ENCODE results near the gene LIN7B. TPM values are rescaled to one million over a fixed set of nuclear protein-coding genes. Genes with fewer than 3 reads are reported as not detected.

Gene LIN7B
- total and polyA plus RNA-seq, 9 of the 15 experiments (the other 6 are each of a cell fraction or from before 2014, with no cell fraction given) = 0.89 to 15.7 (median 4.0) TPM

DNA sequence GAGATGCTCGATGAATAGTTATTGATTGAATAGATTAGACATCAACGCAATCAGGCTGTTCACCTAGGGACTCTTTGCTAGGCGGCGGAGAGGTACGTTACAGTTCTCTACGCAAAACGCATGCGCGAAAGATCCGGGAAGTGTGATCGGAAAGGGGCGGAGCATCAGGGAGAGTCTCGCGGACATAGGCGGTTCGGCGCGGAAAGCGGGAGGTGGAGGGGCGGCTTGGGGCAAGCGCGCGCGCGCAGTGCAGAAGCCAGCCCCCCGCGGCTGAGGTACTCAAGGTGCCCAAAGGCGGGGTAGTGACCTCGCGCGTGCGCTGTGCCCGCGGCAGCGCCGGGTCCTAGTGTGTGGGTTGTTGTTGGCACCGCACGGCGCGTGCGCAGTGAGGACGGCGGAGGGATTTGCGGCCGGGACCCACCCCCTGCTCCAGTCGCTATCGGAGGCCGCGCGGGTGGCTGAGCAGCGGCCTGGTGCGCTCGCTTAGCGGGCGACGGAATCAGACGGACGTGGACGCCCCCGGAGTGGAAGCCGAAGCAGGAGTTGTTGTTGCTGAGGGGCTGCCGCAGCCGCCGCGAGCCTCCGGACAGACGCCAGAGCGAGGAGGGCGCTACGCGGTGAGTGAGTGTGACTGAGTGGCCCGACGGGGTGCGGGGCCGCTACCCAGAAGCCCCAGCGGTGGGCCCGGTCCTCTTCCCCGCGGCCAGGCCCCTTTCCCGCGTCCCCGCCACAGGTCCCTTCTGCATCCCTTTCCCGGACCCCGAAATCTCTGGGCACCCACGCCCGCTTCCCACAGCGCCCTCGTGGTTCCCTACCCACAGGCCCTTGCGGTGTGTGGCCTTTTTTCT lies 28.9 kb upstream of the LIN7B start, which contains the start of gene SNRNP70 (continued):
- TF ChIP-seq MYC (IDR thresholded peaks at IDR 0.05; ENCODE audit: low read depth, low read length) (peak; percentile 81; the same call in 1 of the 2 replicates), MYC (CRISPR knock-in tag; IDR thresholded peaks at IDR 0.05; ENCODE audit: borderline replicate concordance, low read depth) (peak; percentile 91), STAT5B (CRISPR knock-in tag; IDR thresholded peaks at IDR 0.05) (no peak), SLC30A9 (CRISPR knock-in tag; IDR thresholded peaks at IDR 0.05) (no peak), MTF1 (CRISPR knock-in tag; IDR thresholded peaks at IDR 0.05; ENCODE audit: borderline replicate concordance) (no peak), HDAC6 (IDR thresholded peaks at IDR 0.05; ENCODE audit: low read depth, low read length) (no peak), GABPA (tag; conservative IDR thresholded peaks at IDR 0.05; ENCODE audit: low read depth) (no peak; the same call in 1 of the 2 replicates), CREBBP (IDR thresholded peaks at IDR 0.05; ENCODE audit: low read depth, low read length) (no peak), ZC3H4 (CRISPR knock-in tag; IDR thresholded peaks at IDR 0.05; ENCODE audit: borderline replicate concordance) (no peak), NEUROD1 (IDR thresholded peaks at IDR 0.05; ENCODE audit: borderline replicate concordance, low read depth, low read length, partially characterized antibody) (no peak), ZNF444 (CRISPR knock-in tag; IDR thresholded peaks at IDR 0.05) (no peak), HCFC1 (IDR thresholded peaks at IDR 0.05; ENCODE audit: low read depth, low read length) (peak; percentile 33), MCM5 (IDR thresholded peaks at IDR 0.05; ENCODE audit: low read depth) (no peak)
- TF ChIP-seq, protein P1, sequence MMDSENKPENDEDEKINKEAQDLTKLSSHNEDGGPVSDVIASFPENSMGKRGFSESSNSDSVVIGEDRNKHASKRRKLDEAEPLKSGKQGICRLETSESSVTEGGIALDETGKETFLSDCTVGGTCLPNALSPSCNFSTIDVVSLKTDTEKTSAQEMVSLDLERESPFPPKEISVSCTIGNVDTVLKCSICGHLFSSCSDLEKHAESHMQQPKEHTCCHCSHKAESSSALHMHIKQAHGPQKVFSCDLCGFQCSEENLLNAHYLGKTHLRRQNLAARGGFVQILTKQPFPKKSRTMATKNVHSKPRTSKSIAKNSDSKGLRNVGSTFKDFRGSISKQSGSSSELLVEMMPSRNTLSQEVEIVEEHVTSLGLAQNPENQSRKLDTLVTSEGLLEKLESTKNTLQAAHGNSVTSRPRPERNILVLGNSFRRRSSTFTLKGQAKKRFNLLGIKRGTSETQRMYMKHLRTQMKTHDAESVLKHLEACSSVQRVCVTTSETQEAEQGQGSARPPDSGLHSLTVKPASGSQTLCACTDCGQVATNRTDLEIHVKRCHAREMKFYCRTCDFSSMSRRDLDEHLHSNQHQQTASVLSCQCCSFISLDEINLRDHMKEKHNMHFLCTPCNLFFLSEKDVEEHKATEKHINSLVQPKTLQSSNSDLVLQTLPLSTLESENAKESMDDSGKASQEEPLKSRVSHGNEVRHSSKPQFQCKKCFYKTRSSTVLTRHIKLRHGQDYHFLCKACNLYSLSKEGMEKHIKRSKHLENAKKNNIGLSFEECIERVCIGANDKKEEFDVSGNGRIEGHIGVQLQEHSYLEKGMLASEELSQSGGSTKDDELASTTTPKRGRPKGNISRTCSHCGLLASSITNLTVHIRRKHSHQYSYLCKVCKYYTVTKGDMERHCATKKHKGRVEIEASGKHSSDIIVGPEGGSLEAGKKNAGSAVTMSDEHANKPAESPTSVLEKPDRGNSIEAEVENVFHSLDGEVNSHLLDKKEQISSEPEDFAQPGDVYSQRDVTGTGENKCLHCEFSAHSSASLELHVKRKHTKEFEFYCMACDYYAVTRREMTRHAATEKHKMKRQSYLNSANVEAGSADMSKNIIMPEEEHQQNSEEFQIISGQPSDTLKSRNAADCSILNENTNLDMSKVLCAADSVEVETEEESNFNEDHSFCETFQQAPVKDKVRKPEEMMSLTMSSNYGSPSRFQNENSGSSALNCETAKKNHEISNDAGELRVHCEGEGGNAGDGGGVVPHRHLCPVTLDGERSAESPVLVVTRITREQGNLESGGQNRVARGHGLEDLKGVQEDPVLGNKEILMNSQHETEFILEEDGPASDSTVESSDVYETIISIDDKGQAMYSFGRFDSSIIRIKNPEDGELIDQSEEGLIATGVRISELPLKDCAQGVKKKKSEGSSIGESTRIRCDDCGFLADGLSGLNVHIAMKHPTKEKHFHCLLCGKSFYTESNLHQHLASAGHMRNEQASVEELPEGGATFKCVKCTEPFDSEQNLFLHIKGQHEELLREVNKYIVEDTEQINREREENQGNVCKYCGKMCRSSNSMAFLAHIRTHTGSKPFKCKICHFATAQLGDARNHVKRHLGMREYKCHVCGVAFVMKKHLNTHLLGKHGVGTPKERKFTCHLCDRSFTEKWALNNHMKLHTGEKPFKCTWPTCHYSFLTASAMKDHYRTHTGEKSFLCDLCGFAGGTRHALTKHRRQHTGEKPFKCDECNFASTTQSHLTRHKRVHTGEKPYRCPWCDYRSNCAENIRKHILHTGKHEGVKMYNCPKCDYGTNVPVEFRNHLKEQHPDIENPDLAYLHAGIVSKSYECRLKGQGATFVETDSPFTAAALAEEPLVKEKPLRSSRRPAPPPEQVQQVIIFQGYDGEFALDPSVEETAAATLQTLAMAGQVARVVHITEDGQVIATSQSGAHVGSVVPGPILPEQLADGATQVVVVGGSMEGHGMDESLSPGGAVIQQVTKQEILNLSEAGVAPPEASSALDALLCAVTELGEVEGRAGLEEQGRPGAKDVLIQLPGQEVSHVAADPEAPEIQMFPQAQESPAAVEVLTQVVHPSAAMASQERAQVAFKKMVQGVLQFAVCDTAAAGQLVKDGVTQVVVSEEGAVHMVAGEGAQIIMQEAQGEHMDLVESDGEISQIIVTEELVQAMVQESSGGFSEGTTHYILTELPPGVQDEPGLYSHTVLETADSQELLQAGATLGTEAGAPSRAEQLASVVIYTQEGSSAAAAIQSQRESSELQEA (IDR thresholded peaks at IDR 0.05; ENCODE audit: low read depth) = no peak
- TF ChIP-seq, protein P2, sequence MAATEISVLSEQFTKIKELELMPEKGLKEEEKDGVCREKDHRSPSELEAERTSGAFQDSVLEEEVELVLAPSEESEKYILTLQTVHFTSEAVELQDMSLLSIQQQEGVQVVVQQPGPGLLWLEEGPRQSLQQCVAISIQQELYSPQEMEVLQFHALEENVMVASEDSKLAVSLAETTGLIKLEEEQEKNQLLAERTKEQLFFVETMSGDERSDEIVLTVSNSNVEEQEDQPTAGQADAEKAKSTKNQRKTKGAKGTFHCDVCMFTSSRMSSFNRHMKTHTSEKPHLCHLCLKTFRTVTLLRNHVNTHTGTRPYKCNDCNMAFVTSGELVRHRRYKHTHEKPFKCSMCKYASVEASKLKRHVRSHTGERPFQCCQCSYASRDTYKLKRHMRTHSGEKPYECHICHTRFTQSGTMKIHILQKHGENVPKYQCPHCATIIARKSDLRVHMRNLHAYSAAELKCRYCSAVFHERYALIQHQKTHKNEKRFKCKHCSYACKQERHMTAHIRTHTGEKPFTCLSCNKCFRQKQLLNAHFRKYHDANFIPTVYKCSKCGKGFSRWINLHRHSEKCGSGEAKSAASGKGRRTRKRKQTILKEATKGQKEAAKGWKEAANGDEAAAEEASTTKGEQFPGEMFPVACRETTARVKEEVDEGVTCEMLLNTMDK (IDR thresholded peaks at IDR 0.05; ENCODE audit: borderline replicate concordance, insufficient read depth, low read depth, low read length, poor library complexity, severe bottlenecking) = no peak
